H1 (cell line): ENCODE measurements around the gene SOX13. TPM values are rescaled to one million over a fixed set of nuclear protein-coding genes. Genes with fewer than 3 reads are reported as not detected.

Experiments used
- CTCF ChIA-PET: fragments of 300-600 bp; sonication (Branson Sonifier 250); formaldehyde crosslinking; loops from one replicate; lab custom pipeline; 2021; ENCODE audit not compliant: partially characterized antibody; lab: Charles Lee
- POLR2A ChIA-PET: fragments of 300-600 bp; sonication (Branson Sonifier 250); formaldehyde crosslinking; loops from one replicate; lab custom pipeline; 2021; ENCODE audit warnings: inconsistent platforms; ENCODE audit not compliant: partially characterized antibody; lab: Charles Lee
- DNase-seq, 2 experiments: peaks; one replicate each; pipeline versions ENCODE4 v3.0.0 to v3.0.0-alpha.2; 2010 to 2022; ENCODE audit warnings: low spot score in 2 of 2, low read depth in 1 of 2, mixed read lengths in 1 of 2
- FAIRE-seq: peaks from 2 replicates; lab custom pipeline; 2011; peaks lifted over from hg19 to GRCh38; lab: Jason Lieb, UNC
- H2AFZ ChIP-seq: 2 replicates; pipeline ENCODE4 v1.8.1; 2012; ENCODE audit warnings: low read length, inconsistent platforms
- H2AK5ac ChIP-seq: 2 replicates; pipeline ENCODE4 v1.6.1; 2013; ENCODE audit warnings: low read depth, low read length
- H2BK120ac ChIP-seq: replicated peaks from 2 replicates; pipeline ENCODE3; 2013; ENCODE audit warnings: low read depth, low read length, inconsistent platforms
- H2BK12ac ChIP-seq: 2 replicates; pipeline ENCODE4 v1.6.1; 2013; ENCODE audit warnings: low read depth, low read length
- H2BK15ac ChIP-seq: 2 replicates; pipeline ENCODE4 v1.6.1; 2013; ENCODE audit warnings: low read length
- H2BK20ac ChIP-seq: 2 replicates; pipeline ENCODE4 v1.6.1; 2013; ENCODE audit warnings: low read length
- H2BK5ac ChIP-seq: 2 replicates; pipeline ENCODE4 v1.6.1; 2013; ENCODE audit warnings: low read depth, low read length
- H3K14ac ChIP-seq: 2 replicates; pipeline ENCODE4 v1.6.1; 2013; ENCODE audit warnings: inconsistent platforms; ENCODE audit not compliant: insufficient read length
- H3K18ac ChIP-seq: 2 replicates; pipeline ENCODE4 v1.6.1; 2013; ENCODE audit warnings: low read length; ENCODE audit errors: extremely low read depth
- H3K23ac ChIP-seq: 2 replicates; pipeline ENCODE4 v1.6.1; 2013; ENCODE audit warnings: inconsistent platforms; ENCODE audit not compliant: insufficient read length
- H3K23me2 ChIP-seq: 2 replicates; pipeline ENCODE4 v1.6.1; 2013; ENCODE audit warnings: low read depth, low read length
- H3K27ac ChIP-seq: 2 replicates; pipeline ENCODE4 v1.6.1; 2011; ENCODE audit warnings: low read depth, low read length, inconsistent platforms
- H3K27me3 ChIP-seq, 4 experiments: replicated peaks in 1 of 4; 1 replicate in 1 of 4; 2 replicates in 3 of 4; pipeline versions ENCODE4 v1.6.1 to v1.8.1; 2011 to 2013; ENCODE audit warnings: low read length in 3 of 4, mild to moderate bottlenecking in 3 of 4, inconsistent platforms in 2 of 4, mixed read lengths in 2 of 4, moderate library complexity in 1 of 4; ENCODE audit not compliant: control insufficient read depth in 3 of 4, insufficient read depth in 3 of 4; ENCODE audit errors: extremely low read depth in 1 of 4
- H3K36me3 ChIP-seq, 4 experiments: 2 replicates each; pipeline versions ENCODE4 v1.6.1 to v1.8.1; 2011 to 2013; ENCODE audit warnings: mild to moderate bottlenecking in 4 of 4, low read length in 3 of 4, moderate library complexity in 2 of 4, control low read depth in 1 of 4, inconsistent platforms in 1 of 4; ENCODE audit not compliant: insufficient read depth in 4 of 4, control insufficient read depth in 2 of 4
- H3K4ac ChIP-seq: replicated peaks from 2 replicates; pipeline ENCODE3; 2013; ENCODE audit warnings: low read length, low read depth, mixed read lengths, inconsistent platforms; ENCODE audit not compliant: insufficient read length
- H3K4me1 ChIP-seq, 4 experiments: replicated peaks in 1 of 4; 1 replicate in 1 of 4; 2 replicates in 3 of 4; pipeline versions ENCODE4 v1.6.1 to v1.8.1; 2011 to 2013; ENCODE audit warnings: low read length in 3 of 4, inconsistent platforms in 2 of 4, mixed read lengths in 1 of 4; ENCODE audit not compliant: insufficient read depth in 4 of 4, control insufficient read depth in 3 of 4
- H3K4me2 ChIP-seq, 2 experiments: 2 replicates each; pipeline versions ENCODE4 v1.6.1 to v1.8.1; 2011 to 2013; ENCODE audit warnings: low read depth in 2 of 2, low read length in 2 of 2, control low read depth in 1 of 2, inconsistent platforms in 1 of 2, mild to moderate bottlenecking in 1 of 2; ENCODE audit not compliant: insufficient read depth in 1 of 2
- H3K4me3 ChIP-seq, 4 experiments: fragments of 200-600, 300-600 bp in 1 of 4; sonication (generic), shearing (Covaris generic), sonication (Bioruptor Twin) in 1 of 4; 2 replicates each; pipeline versions ENCODE4 v1.5.1 to v1.8.1; 2011 to 2016; ENCODE audit warnings: low read length in 4 of 4, low read depth in 3 of 4, control low read depth in 2 of 4, inconsistent platforms in 2 of 4, mild to moderate bottlenecking in 2 of 4, mixed read lengths in 1 of 4, moderate library complexity in 1 of 4; ENCODE audit not compliant: insufficient read depth in 2 of 4; ENCODE audit errors: extremely low read depth in 1 of 4
- H3K56ac ChIP-seq: replicated peaks from 2 replicates; pipeline ENCODE3; 2013; ENCODE audit warnings: low read depth, mild to moderate bottlenecking, mixed read lengths, low read length, inconsistent platforms; ENCODE audit not compliant: insufficient read length
- H3K79me1 ChIP-seq: 2 replicates; pipeline ENCODE4 v1.6.1; 2013; ENCODE audit warnings: low read depth, low read length, control low read depth
- H3K79me2 ChIP-seq, 2 experiments: 2 replicates each; pipeline versions ENCODE4 v1.6.1 to v1.8.1; 2012 to 2013; ENCODE audit warnings: low read length in 2 of 2, mild to moderate bottlenecking in 2 of 2, inconsistent platforms in 1 of 2; ENCODE audit not compliant: insufficient read depth in 2 of 2, control insufficient read depth in 1 of 2
- H3K9ac ChIP-seq, 4 experiments: replicated peaks in 1 of 4; 1 replicate in 1 of 4; 2 replicates in 3 of 4; pipeline versions ENCODE4 v1.6.1 to v1.8.1; 2011 to 2013; ENCODE audit warnings: low read depth in 3 of 4, low read length in 3 of 4, control low read depth in 2 of 4, mild to moderate bottlenecking in 2 of 4, moderate library complexity in 2 of 4, inconsistent platforms in 1 of 4; ENCODE audit errors: extremely low read depth in 1 of 4
- H3K9me3 ChIP-seq, 2 experiments: 2 replicates each; pipeline versions ENCODE4 v1.6.1 to v1.8.1; 2012 to 2013; ENCODE audit warnings: mild to moderate bottlenecking in 2 of 2, moderate library complexity in 2 of 2, control low read depth in 1 of 2, inconsistent platforms in 1 of 2, low read depth in 1 of 2, low read length in 1 of 2, mixed read lengths in 1 of 2; ENCODE audit not compliant: insufficient read depth in 2 of 2
- H4K20me1 ChIP-seq, 2 experiments: replicated peaks in 1 of 2; 2 replicates each; pipeline versions ENCODE3 to v1.8.1; 2011 to 2013; ENCODE audit warnings: inconsistent platforms in 2 of 2, low read length in 2 of 2, mild to moderate bottlenecking in 1 of 2; ENCODE audit not compliant: insufficient read depth in 2 of 2, control insufficient read depth in 1 of 2
- H4K5ac ChIP-seq: 2 replicates; pipeline ENCODE4 v1.6.1; 2013; ENCODE audit warnings: low read length, low read depth, mixed read lengths, inconsistent platforms; ENCODE audit not compliant: insufficient read length
- H4K8ac ChIP-seq: 2 replicates; pipeline ENCODE4 v1.8.0; 2013; ENCODE audit warnings: mild to moderate bottlenecking, moderate library complexity, low read length, inconsistent platforms; ENCODE audit not compliant: insufficient read depth; ENCODE audit errors: extremely low read depth
- H4K91ac ChIP-seq: replicated peaks from 2 replicates; pipeline ENCODE3; 2013; ENCODE audit warnings: low read length, mixed read lengths, inconsistent platforms; ENCODE audit not compliant: insufficient read length
- TEAD4 ChIP-seq: IDR thresholded peaks from 2 replicates; pipeline ENCODE4 v1.6.1; 2012; ENCODE audit warnings: low read depth, low read length, inconsistent platforms, mixed read lengths
- WGBS, 2 experiments: shearing (Covaris generic) in 1 of 2; methylation state at CpG; one replicate each; pipeline versions ENCODE4 v1.1.6 to v1.1.7; 2013 to 2015; ENCODE audit warnings: low lambda C conversion rate in 2 of 2, mixed read lengths in 2 of 2, inconsistent platforms in 1 of 2, low coverage in 1 of 2, missing lambda C conversion rate in 1 of 2; ENCODE audit not compliant: insufficient replicate concordance in 2 of 2, insufficient coverage in 1 of 2, insufficient read length in 1 of 2; ENCODE audit errors: extremely low coverage in 1 of 2, missing lambda C conversion rate in 1 of 2; 5-methylcytosine and 5-hydroxymethylcytosine counted together
- polyA plus RNA-seq, 7 experiments: library from polyadenylated mRNA; depleted of rRNA in 3 of 7; stranded (reverse) in 5 of 7; unstranded in 2 of 7; fragments of >200 nt in 5 of 7; fragments of 200-250 nt in 2 of 7; gene quantifications; 1 replicate in 5 of 7; 2 replicates in 1 of 7; 4 replicates in 1 of 7; pipeline versions ENCODE4 v1.2.1 to v1.2.3, GENCODE V29; 2011 to 2013; ENCODE audit warnings: missing spikeins in 2 of 7, mixed read lengths in 2 of 7
- total RNA-seq: library from RNA; stranded (reverse); fragmentation: NEBNext Ultra II Directional; extraction: Animal tissue kit (Norgen Biotek cat#: 25700); gene quantifications from 2 replicates; pipeline ENCODE4 v1.2.1, GENCODE V29; 2021
- TF ChIP-seq, protein P1 (sequence below): IDR thresholded peaks from 2 replicates; pipeline ENCODE4 v1.6.1; 2012; ENCODE audit warnings: low read length, inconsistent platforms

The SOX13 gene
- total and polyA plus RNA-seq, 2 of the 8 experiments (the other 6 are each of a cell fraction or from before 2014, with no cell fraction given), result 113 to 173 TPM

DNA sequence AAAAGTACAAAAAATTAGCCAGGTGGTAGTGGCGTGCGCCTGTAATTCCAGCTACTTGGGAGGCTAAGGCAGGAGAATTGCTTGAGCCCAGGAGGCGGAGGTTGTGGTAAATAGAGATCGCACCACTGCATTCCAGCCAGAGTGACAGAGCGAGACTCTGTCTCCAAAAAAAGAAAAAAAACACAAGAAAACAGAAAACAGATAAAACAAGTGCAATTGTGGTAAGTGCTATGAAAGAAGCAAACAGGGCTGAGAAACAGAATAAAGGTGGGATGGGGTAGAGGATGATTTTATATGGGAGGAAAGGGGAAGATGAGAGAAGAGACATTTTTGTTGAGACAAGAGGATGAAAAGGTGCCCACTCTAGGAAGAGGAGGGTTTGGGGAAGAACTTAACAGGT is 5.0 kb upstream of the SOX13 start:
- no peak for FAIRE-seq
- peaks cover 11 to 19% (median 14%) of the 10 kb centered on the region in 4 experiments for H3K4me1 ChIP-seq
- no peak overlapping the region for H4K5ac ChIP-seq

More for the DNA sequence above, 5.0 kb upstream of the SOX13 start:
- no peak overlapping the region for H2BK20ac ChIP-seq
- H3K27ac ChIP-seq, result no peak overlapping the region
- TF ChIP-seq, protein P1, sequence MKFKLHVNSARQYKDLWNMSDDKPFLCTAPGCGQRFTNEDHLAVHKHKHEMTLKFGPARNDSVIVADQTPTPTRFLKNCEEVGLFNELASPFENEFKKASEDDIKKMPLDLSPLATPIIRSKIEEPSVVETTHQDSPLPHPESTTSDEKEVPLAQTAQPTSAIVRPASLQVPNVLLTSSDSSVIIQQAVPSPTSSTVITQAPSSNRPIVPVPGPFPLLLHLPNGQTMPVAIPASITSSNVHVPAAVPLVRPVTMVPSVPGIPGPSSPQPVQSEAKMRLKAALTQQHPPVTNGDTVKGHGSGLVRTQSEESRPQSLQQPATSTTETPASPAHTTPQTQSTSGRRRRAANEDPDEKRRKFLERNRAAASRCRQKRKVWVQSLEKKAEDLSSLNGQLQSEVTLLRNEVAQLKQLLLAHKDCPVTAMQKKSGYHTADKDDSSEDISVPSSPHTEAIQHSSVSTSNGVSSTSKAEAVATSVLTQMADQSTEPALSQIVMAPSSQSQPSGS, result no peak
- TF ChIP-seq TEAD4, result 0 out of 2 replicates have a peak, but pooled peaks have one; percentile 15
- H3K18ac ChIP-seq, result no peak overlapping the region
- no peak overlapping the region for H2AK5ac ChIP-seq
- no peak overlapping the region for H3K9ac ChIP-seq
- no peaks in the 10 kb centered on the region; a peak in 1 of 4 replicates for H3K9me3 ChIP-seq
- H3K23me2 ChIP-seq, result peaks cover 5% of the 10 kb centered on the region; the same call in 1 of the 2 replicates
- no peak overlapping the region for H2BK15ac ChIP-seq
- no peak overlapping the region for H3K23ac ChIP-seq
- no peak overlapping the region for H4K91ac ChIP-seq
- H2AFZ ChIP-seq, result no peak overlapping the region
- H3K14ac ChIP-seq, result no peak overlapping the region
- WGBS, 2 experiments, result 94% methylated on average over 5 of the region's 5 CpGs; no CpG with 5 or more reads in 1 of the 2 experiments
- no peak overlapping the region for H4K8ac ChIP-seq
- no peak overlapping the region for H2BK120ac ChIP-seq
- H3K79me2 ChIP-seq, result peaks cover 0 to under 1% of the 10 kb centered on the region in 2 experiments; a peak in 1 of 4 replicates
- no peaks in the 10 kb centered on the region for H3K36me3 ChIP-seq
- no peak overlapping the region for H3K4me3 ChIP-seq
- ChIA-PET CTCF (interaction anchor here (0.8 to 4.2 kb wide), 2 partner anchors 31 to 197 kb away, joined by 3 to 26 read pairs; no protein-coding TSS in a partner anchor), POLR2A (interaction anchor here (2.2 to 2.8 kb wide), 2 partner anchors 10 to 12 kb away, joined by 6 to 7 read pairs; no protein-coding TSS in a partner anchor)
- no peak overlapping the region for H2BK12ac ChIP-seq
- H3K56ac ChIP-seq, result no peak overlapping the region
- H3K4me2 ChIP-seq, result no peak overlapping the region
- no peaks in the 10 kb centered on the region for H3K79me1 ChIP-seq
- H3K27me3 ChIP-seq, result no peaks in the 10 kb centered on the region
- H2BK5ac ChIP-seq, result no peak overlapping the region
- no peak overlapping the region for H3K4ac ChIP-seq
- no peak for DNase-seq
- no peaks in the 10 kb centered on the region for H4K20me1 ChIP-seq
